Stimulated activated CD4-positive, alpha-beta T cell treated with anti-CD3 and anti-CD28 coated beads, TNF-alpha, amount 100 ng/mL, for 4 hours (primary cell): Measurements from ENCODE around the gene ZEB1.

ENCODE experiments used
- DNase-seq, 3 experiments: peaks; one replicate each; pipeline ENCODE4 v3.0.0-alpha.2; 2020; ENCODE audit warnings: low read depth in 3 of 3

ZEB1 gene

GRCh38 chr10:31318854-31319601, at the start of gene ZEB1:
TSS of gene ZEB1 (plus strand) at chr10:31319216. CDS start at chr10:31319235, 19 bp downstream.
- DNase-seq: peak; percentile 75 to 88 (median 86)

- DNase-seq: no peak
Measured at GRCh38 chr10:31270954-31271353, 48.1 kb upstream of the ZEB1 start.

- no peak for DNase-seq
Measured at GRCh38 chr10:31272841-31273240, 46.2 kb upstream of the ZEB1 start.

GRCh38 chr10:31273789-31274188, 45.2 kb upstream of the ZEB1 start:
- DNase-seq: no peak

GRCh38 chr10:31274310-31274709, 44.7 kb upstream of the ZEB1 start:
- no peak for DNase-seq

- DNase-seq: no peak
Measured at GRCh38 chr10:31278279-31278941, 40.6 kb upstream of the ZEB1 start.

GRCh38 chr10:31280972-31281371, 38.0 kb upstream of the ZEB1 start:
- no peak for DNase-seq

GRCh38 chr10:31288001-31288400, 31.0 kb upstream of the ZEB1 start:
- DNase-seq: no peak

- DNase-seq: no peak
Measured at GRCh38 chr10:31288962-31289361, 30.1 kb upstream of the ZEB1 start.

GRCh38 chr10:31290386-31290785, 28.6 kb upstream of the ZEB1 start:
- DNase-seq: no peak

GRCh38 chr10:31291123-31291522, 27.9 kb upstream of the ZEB1 start:
- DNase-seq: no peak

- no peak for DNase-seq
Measured at GRCh38 chr10:31294558-31294957, 24.5 kb upstream of the ZEB1 start.

GRCh38 chr10:31296754-31297153, 22.3 kb upstream of the ZEB1 start:
- DNase-seq: no peak

GRCh38 chr10:31299119-31299518, 19.9 kb upstream of the ZEB1 start:
- DNase-seq: no peak

GRCh38 chr10:31303212-31303611, 15.8 kb upstream of the ZEB1 start:
- no peak for DNase-seq

GRCh38 chr10:31304291-31304970, 14.6 kb upstream of the ZEB1 start:
- no peak for DNase-seq

- no peak for DNase-seq
Measured at GRCh38 chr10:31313396-31313795, 5.6 kb upstream of the ZEB1 start.

GRCh38 chr10:31314256-31315150, 4.5 kb upstream of the ZEB1 start:
- DNase-seq: no peak

- no peak for DNase-seq
Measured at GRCh38 chr10:31315453-31315852, 3.6 kb upstream of the ZEB1 start.

- no peak for DNase-seq
Measured at GRCh38 chr10:31317171-31317570, 1.8 kb upstream of the ZEB1 start.

- peak in 2 of 3 experiments; percentile 65 for DNase-seq
Measured at GRCh38 chr10:31317652-31318381, 1.2 kb upstream of the ZEB1 start.
